ENCODE data around the gene POFUT1. TPM values are rescaled to one million over a fixed set of nuclear protein-coding genes. Genes with fewer than 3 reads are reported as not detected.

Gene POFUT1
- polyA plus RNA-seq, 3 donors = 10.9 to 22.8 (median 11.8) TPM

DNA sequence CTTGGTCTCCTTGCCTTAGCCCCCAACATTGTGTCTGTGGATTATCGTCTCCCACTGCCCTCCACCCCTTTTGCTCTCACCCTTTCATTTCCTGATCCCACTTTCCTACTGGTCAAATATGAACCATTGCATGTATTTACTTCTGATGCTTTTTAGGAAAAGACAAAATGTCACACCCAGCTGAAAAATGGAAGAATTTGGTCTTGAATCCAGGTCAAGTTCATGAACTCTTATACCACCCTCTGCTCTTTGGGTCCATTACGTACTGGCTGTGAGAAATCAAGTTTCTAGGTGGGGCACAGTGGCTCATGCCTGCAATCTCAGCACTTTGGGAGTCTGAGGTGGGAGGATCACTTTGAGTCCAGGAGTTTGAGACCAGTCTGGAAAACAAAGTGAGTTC is 54.0 kb downstream of the POFUT1 start:
- 100% methylated on average over 1 of the region's 2 CpGs for WGBS (ENCODE audit: insufficient coverage)
- Histone ChIP-seq H3K79me2 (ENCODE audit: insufficient read depth, low read length) (no peaks in the 10 kb centered on the region), H3K36me3 (replicated peaks in 1 of 2; ENCODE audit: control insufficient read depth in 1 of 2, insufficient read depth in 2 of 2, low read length in 2 of 2) (no peaks in the 10 kb centered on the region), H3K4me1 (ENCODE audit: control insufficient read depth in 1 of 2, insufficient read depth in 2 of 2, low read length in 2 of 2) (peaks cover 0 to 4% of the 10 kb centered on the region in 2 donors), H3K9ac (ENCODE audit: insufficient read depth, low read length, poor library complexity, severe bottlenecking) (no peak overlapping the region), H3K27ac (ENCODE audit: low read depth in 1 of 2, low read length in 2 of 2) (no peak overlapping the region), H3K27me3 (ENCODE audit: control insufficient read depth in 2 of 2, insufficient read depth in 2 of 2, low read length in 2 of 2) (no peaks in the 10 kb centered on the region), H2AFZ (ENCODE audit: insufficient read depth, low read depth, low read length, poor library complexity, severe bottlenecking) (no peak overlapping the region), H3K9me3 (replicated peaks in 1 of 2; ENCODE audit: control insufficient read depth in 1 of 2, insufficient read depth in 1 of 2, low read length in 2 of 2) (no peaks in the 10 kb centered on the region), H3K4me3 (replicated peaks in 1 of 3; ENCODE audit: low read depth in 2 of 3, low read length in 3 of 3) (no peak overlapping the region), H4K20me1 (ENCODE audit: insufficient read depth, low read length) (no peaks in the 10 kb centered on the region), H3K4me2 (replicated peaks; ENCODE audit: extremely low read depth, low read length, poor library complexity, severe bottlenecking) (no peak overlapping the region)
- Mint-ChIP-seq H3K4me1 (peaks cover 5% of the 10 kb centered on the region), H3K36me3 (no peaks in the 10 kb centered on the region), H3K27ac (no peak overlapping the region), H3K9me3 (no peaks in the 10 kb centered on the region), H3K4me3 (no peak overlapping the region), H3K27me3 (ENCODE audit: low read depth in 3 of 3) (no peaks in the 10 kb centered on the region)
- DNase-seq = no peak
- intact Hi-C loops (cut with micrococcal nuclease) = no loop called here
- TF ChIP-seq, protein P1, sequence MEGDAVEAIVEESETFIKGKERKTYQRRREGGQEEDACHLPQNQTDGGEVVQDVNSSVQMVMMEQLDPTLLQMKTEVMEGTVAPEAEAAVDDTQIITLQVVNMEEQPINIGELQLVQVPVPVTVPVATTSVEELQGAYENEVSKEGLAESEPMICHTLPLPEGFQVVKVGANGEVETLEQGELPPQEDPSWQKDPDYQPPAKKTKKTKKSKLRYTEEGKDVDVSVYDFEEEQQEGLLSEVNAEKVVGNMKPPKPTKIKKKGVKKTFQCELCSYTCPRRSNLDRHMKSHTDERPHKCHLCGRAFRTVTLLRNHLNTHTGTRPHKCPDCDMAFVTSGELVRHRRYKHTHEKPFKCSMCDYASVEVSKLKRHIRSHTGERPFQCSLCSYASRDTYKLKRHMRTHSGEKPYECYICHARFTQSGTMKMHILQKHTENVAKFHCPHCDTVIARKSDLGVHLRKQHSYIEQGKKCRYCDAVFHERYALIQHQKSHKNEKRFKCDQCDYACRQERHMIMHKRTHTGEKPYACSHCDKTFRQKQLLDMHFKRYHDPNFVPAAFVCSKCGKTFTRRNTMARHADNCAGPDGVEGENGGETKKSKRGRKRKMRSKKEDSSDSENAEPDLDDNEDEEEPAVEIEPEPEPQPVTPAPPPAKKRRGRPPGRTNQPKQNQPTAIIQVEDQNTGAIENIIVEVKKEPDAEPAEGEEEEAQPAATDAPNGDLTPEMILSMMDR (IDR thresholded peaks at IDR 0.05) = no peak

DNA sequence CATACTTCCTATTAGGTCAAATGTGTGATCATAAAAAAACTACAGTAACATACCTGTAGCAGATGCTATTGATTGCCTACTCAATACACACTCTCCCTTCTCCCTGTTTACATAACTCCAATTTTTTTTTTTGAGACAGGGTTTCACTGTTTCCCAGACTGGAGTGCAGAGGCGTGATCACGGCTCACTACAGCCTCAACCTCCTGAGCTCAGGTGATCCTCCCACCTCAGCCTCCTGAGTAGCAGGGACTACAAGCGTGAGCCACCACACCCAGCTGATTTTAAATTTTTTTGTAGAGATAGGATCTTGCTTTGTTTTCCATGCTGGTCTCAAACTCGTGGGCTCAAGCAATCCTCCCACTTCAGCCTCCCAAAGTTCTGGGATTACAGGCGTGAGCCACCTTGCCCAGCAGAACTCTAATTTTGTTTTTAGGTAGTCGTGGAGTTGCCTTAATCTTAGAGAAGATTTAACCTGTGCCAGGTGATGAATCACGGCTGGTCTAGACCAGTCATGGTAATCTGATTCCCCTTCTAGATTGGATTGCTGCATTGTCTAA is 55.8 kb downstream of the POFUT1 start:
- Histone ChIP-seq H3K9me3 (replicated peaks in 1 of 2; ENCODE audit: control insufficient read depth in 1 of 2, insufficient read depth in 1 of 2, low read length in 2 of 2) (no peaks in the 10 kb centered on the region), H3K36me3 (replicated peaks in 1 of 2; ENCODE audit: control insufficient read depth in 1 of 2, insufficient read depth in 2 of 2, low read length in 2 of 2) (no peaks in the 10 kb centered on the region), H3K27ac (ENCODE audit: low read depth in 1 of 2, low read length in 2 of 2) (no peak overlapping the region), H3K9ac (ENCODE audit: insufficient read depth, low read length, poor library complexity, severe bottlenecking) (no peak overlapping the region), H2AFZ (ENCODE audit: insufficient read depth, low read depth, low read length, poor library complexity, severe bottlenecking) (no peak overlapping the region), H4K20me1 (ENCODE audit: insufficient read depth, low read length) (no peaks in the 10 kb centered on the region), H3K79me2 (ENCODE audit: insufficient read depth, low read length) (no peaks in the 10 kb centered on the region), H3K4me3 (replicated peaks in 1 of 3; ENCODE audit: low read depth in 2 of 3, low read length in 3 of 3) (no peak overlapping the region), H3K4me2 (replicated peaks; ENCODE audit: extremely low read depth, low read length, poor library complexity, severe bottlenecking) (no peak overlapping the region), H3K4me1 (ENCODE audit: control insufficient read depth in 1 of 2, insufficient read depth in 2 of 2, low read length in 2 of 2) (peaks cover 0 to 3% of the 10 kb centered on the region in 2 donors), H3K27me3 (ENCODE audit: control insufficient read depth in 2 of 2, insufficient read depth in 2 of 2, low read length in 2 of 2) (no peaks in the 10 kb centered on the region)
- Mint-ChIP-seq H3K36me3 (no peaks in the 10 kb centered on the region), H3K4me1 (peaks cover 10% of the 10 kb centered on the region), H3K27ac (no peak overlapping the region), H3K27me3 (ENCODE audit: low read depth in 3 of 3) (peaks cover 0 to 2% (median 0%) of the 10 kb centered on the region in 3 donors), H3K4me3 (no peak overlapping the region), H3K9me3 (no peaks in the 10 kb centered on the region)
- TF ChIP-seq, protein P1 (IDR thresholded peaks at IDR 0.05) = no peak
- intact Hi-C loops (cut with micrococcal nuclease) = no loop called here
- 100% methylated on average over 1 of the region's 7 CpGs for WGBS (ENCODE audit: insufficient coverage)
- DNase-seq = no peak

All from CD14-positive monocyte (primary cell).